ENCODE measurements around the gene PPP6R2.

GRCh38 chr22:50361222-50361621, 18.1 kb downstream of the PPP6R2 start:
- TF ChIP-seq, protein P1, sequence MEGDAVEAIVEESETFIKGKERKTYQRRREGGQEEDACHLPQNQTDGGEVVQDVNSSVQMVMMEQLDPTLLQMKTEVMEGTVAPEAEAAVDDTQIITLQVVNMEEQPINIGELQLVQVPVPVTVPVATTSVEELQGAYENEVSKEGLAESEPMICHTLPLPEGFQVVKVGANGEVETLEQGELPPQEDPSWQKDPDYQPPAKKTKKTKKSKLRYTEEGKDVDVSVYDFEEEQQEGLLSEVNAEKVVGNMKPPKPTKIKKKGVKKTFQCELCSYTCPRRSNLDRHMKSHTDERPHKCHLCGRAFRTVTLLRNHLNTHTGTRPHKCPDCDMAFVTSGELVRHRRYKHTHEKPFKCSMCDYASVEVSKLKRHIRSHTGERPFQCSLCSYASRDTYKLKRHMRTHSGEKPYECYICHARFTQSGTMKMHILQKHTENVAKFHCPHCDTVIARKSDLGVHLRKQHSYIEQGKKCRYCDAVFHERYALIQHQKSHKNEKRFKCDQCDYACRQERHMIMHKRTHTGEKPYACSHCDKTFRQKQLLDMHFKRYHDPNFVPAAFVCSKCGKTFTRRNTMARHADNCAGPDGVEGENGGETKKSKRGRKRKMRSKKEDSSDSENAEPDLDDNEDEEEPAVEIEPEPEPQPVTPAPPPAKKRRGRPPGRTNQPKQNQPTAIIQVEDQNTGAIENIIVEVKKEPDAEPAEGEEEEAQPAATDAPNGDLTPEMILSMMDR (IDR thresholded peaks at IDR 0.05 in 8 of 11, conservative IDR thresholded peaks at IDR 0.05 in 3 of 11), result no peak
- no peak for TF ChIP-seq POLR2AphosphoS5 (IDR thresholded peaks at IDR 0.05)

Data from spleen (tissue), 7 donors.